NCI-H1436 (cell line): ENCODE data around the gene ELL2.
"Not testable (repeated sequence)": the region's sequence is repeated elsewhere in the genome, so short reads cannot be mapped to it uniquely, and the experiment has no call there.

ENCODE experiments used
- DNase-seq: peaks from one replicate; lab custom pipeline; 2025; lab: John Stamatoyannopoulos, UW

Gene ELL2

DNA sequence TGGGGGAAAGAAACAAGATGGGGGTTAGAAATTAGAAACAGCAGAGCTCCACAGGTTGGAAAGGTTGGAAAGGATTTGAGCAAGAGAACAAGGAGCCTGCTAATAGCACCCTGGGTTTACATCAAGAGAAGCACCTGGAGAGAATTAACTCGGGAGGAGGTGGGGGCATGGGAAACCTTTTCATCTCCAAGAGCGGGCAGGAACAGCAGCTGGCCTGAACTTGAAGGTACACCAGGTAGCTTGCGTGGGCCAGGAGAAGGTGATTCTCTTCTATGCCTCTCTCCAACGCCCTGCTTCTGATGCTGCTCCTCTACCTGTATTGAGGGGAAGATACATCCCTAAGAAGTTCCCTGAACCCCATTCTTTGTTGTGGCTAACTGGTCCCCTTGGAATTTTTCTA lies 102.0 kb downstream of the ELL2 start:
- DNase-seq = no peak

DNA sequence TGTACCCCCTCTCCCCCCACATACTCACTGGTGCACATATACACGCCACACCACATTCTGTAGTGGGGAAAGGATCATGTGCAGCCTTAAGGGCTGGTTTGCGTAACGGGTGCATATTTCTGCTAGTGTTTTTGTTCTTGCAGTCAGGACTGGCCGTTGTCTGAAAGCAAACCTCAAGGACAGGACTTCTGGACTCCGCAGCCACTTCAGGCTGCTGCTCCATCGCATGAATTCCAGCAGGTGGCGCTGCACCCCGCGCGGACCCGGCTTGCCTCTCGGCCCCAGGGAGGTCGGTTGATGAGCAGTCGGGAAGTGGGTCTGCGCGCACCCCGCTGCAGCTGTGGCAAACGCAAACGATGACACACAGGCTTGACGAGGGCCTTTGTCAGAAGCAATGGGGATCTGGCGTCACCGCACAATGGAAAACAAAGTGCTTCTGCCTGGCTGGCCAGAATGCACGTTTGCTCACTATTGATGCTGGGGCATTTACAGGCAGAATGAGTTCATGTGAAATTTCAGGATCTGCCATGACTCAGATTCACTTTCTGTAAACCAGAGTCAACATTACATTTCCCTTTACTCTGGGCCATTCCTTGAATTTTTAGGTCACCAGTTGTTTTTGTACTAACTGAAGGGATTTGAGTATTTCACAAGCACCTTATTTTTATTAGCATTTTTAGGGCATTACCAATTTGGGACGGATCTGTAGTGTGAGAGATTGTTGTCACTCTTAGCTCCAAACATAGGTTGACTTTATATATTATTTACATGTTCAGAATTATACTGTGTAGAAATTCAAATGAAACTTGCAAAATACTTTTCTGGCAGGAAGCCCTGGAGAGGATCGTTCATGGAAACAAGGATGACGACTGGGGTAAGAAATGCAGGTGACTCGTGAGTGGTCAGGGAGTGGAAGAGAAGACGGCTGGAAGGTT lies 102.7 kb downstream of the ELL2 start:
- DNase-seq = peak; percentile 82

DNA sequence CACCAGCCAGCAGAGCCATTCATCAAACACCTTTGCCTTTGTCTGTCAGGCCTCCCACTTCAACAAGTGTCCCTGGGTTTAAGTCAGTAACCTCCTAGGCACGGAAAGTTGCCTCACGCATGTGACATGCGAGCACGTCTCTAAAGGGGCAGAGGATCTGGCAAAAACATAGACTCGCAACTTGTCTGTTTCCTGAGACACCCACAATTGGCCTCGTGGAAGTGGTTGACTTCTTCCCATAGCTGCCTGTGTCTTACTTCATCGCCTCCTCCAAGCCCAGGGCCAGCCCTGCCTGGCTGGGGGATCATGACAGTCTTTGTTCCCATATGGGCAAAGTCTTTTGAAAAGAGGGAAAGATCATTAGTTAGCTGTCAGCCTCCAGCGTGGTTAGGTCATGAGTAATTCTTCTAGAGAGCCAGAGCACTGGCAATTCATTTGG lies 103.6 kb downstream of the ELL2 start:
- DNase-seq = no peak

DNA sequence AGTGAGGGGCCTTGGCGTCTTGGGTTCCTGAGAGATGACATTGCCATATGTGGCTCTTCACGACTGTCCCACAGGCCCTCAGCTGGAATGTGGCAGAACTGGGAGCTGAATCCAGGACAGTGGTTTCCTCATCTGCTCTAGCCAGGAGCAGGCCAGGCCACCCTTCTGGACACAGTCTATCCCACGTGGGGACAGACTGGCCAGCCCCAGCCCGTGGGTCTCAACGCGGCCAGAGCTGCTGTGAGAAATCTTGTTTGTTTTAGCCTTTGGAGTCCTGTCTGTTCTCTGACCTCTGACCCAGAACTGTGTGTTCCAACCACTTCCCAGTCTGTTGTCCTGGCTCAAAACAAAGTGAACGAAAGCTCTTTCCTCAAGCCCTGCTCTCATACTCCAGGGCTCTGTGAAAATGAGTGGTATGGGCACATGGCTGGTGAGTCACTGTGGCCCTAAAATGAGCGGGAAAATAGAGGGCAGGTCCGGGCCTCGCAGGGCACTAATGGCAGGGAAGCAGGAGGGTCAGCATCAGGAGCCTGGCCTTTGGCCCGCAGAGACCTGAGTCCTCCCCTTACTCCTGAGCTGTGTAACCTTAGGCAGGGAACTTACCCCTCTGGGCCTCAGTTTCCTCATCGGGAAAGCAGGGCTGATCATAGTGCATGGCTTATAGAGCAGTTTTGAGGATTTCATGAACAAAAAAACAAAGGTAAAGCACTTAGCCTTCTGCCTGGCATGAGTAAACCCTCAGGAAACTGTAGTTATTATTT lies 104.3 kb downstream of the ELL2 start:
- no peak for DNase-seq

DNA sequence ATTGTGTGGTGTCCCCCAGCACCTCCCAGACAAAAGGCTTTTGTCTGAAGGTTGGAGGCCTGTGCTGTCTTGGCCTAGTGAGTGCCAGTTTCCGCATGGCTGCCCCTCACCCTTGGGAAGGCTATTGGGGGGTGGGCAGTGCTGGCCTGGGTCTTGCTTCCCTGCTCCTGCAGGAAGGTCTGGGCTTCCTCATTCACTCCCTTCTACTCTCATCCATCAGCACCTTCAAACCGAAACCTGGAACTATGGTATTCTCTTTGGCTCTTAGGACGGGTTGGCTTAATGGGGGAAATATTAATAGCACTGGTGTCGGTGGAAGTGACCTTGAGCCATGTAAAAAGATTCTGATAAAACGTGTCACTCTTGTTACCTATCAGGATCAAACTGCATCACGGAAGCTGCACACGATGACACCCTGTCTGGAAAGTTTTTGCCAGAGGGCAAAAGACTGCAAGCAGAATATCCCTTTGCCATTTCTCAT lies 105.1 kb downstream of the ELL2 start:
- no peak for DNase-seq

DNA sequence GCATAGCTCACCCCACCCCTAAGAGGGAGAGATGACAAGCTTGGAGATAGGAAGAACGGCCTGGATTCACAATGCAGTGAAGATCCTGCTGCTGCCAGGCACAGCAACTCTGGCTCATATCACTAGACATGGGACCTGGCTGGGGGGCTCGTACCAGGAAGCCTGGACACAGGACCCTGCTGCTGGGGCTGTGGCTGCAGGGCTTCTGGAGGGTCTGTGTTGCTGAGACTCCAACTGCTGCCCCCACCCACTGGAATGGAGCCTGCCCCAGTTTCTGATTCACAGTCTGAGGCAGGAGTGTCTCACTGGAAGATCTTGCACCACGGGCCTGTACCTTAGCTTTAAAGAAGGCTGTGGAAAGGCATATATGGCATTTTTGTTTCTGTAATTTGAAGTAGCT lies 108.2 kb downstream of the ELL2 start:
- no peak for DNase-seq

DNA sequence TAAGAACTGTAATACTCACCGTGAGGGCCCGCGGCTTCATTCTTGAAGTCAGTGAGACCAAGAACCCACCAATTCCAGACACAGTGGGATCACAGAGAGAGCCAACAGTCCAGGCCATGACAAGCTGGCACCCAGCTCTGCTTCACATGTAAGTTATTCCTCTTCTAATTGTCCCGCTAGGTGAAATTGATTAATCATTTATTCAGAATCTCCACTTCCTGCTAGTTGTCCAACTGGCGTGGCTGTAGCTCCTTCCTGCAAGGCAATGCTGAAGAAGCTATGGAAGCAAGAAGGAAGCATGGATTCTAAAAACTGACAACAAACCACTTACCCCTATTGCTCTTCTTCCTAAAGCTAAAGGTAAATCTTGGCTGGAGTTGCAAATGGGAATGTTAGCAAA lies 109.1 kb downstream of the ELL2 start:
- DNase-seq = no peak

DNA sequence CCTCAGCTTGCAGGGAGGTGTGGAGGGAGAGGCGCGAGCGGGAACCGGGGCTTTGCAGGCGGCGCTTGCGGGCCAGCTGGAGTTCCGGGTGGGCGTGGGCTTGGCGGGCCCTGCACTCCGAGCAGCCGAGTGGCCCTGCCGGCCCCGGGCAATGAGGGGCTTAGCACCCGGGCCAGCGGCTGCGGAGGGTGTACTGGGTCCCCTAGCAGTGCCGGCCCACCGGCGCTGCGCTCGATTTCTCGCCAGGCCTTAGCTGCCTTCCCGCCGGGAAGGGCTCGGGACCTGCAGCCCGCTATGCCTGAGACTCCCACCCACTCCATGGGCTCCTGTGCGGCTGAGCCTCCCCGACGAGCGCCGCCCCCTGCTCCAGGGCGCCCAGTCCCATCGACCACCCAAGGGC lies 110.5 kb downstream of the ELL2 start:
- DNase-seq = not testable (repeated sequence)

DNA sequence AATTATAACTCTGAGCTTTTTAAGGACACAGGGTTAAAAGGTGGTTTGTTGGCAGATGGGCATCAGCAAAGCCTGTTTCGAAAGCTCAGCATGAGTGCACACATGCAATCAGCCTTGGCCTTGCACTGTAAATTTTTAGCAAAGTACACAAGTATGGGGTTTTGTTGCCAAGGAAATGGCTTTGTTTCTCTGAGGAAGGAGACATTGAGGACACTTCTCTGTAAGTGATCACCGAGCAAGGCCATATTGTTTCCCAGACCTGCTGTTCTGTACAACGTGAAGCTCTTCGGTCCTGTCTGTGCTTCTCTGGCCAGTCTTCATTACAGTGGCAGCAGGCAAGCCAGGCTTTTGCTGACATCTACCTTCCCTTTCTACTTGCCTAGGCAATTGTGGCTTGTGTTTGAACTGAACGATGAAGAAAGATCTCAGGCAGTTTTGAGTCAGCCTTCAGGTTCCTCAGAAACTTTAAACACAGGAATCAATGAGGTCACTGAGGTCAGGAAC lies 111.2 kb downstream of the ELL2 start:
- no peak for DNase-seq

DNA sequence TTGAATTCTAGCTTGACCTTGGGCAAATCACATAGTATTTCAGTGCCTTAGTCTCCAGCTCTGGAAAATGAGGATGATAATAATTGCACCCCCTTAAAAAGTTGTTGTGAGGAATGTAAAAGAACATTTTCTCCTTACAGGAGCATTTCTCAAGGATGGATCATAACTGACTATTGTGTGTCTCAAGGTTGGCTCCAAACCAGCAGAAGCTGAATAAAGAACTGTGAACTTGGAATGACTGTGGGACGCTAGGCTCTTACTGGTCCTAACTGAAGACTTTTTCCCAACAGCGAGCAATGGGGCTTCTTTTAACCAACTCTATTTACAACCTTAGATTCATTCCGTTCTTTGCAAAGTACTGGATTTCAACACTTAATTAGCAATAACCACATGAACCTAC lies 113.0 kb downstream of the ELL2 start:
- DNase-seq = no peak

DNA sequence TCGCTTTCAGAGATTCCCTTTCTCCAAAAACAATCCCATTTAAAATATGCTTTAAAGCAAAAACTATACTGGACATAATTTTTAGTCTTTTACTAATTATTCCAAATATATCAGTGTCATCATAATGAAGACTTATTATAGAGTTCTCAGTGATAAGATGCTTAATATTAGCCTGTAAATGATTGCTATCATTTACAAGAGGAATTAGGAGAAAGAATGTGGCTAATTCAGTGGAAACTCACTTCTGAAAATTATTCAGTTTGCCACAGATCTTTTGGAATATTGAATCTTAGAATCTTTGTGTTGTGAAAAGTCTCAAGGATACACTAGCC lies 114.4 kb downstream of the ELL2 start:
- DNase-seq = no peak

DNA sequence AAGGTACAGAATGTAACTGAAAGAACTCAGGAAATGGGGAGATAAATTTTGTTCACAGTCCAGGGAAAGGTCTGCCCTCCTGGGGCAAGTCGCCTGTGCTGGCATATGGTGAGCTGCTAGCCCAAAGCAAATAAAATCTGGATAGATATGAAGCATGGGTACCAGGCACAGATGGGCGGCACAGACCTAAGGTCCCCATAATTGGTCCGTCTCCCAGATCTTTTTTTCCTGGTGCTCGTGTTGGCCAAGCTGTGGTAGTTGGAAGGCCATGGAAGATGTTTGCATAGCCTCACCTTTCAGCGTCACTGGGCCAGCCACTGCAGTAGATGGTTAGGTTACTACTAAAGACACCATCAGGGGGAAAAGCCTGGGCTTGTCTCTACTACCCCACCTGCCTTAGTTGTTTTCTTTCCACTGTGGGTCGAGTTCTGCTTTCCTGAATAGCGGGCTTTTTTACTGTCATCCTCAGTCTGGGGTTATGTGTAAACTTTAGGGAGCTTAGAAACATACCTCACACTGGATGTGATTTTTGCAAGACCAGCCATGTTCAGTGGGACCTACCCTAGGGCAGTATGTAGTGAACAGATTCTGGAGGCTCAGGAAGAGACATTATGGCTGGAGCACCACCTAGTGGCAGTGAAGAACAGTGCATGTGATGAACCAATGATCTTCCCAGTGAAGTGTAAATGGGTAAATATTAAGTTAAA lies 114.9 kb downstream of the ELL2 start:
- DNase-seq = peak; percentile 43

DNA sequence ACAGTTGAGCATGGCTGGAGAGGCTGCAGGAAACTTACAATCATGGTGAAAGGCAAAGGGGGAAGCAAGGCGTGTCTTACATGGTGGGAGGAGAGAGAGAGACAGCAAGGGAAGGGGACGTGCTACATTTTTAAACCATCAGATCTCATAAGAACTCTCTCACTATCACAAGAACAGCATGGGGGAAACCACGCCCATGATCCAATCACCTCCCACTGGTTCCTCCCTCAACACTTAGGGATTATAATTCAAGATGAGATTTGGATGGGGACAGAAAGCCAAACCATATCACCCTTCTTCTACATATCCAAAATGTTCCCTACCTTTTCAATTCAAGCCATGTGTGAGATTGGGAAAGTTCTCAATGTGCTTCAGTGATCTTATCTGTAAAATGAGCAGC lies 116.3 kb downstream of the ELL2 start:
- no peak for DNase-seq

DNA sequence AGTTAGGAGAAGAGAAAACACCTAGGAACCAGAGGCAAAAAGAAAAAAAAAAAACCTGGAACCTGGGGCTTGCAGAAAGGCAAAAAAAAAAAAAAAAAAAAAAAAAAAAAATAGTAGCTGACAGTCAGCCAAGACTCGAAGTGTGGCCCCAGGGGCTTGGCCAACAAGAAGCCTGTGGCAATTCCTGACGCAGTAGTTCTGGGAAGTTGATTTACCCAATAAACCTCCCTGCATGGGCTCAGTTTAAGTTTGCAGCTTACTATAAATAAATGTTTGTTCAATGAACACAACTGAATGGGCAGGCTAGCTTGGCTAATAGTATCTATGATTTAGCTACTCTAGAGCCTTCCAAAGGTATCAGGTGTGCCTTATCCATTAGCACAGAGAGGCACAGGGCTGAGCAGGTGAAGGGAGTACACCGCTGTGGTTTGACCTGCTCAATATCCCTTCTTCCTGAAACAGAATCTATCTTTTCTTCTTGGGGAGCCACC lies 117.9 kb downstream of the ELL2 start:
- no peak for DNase-seq

DNA sequence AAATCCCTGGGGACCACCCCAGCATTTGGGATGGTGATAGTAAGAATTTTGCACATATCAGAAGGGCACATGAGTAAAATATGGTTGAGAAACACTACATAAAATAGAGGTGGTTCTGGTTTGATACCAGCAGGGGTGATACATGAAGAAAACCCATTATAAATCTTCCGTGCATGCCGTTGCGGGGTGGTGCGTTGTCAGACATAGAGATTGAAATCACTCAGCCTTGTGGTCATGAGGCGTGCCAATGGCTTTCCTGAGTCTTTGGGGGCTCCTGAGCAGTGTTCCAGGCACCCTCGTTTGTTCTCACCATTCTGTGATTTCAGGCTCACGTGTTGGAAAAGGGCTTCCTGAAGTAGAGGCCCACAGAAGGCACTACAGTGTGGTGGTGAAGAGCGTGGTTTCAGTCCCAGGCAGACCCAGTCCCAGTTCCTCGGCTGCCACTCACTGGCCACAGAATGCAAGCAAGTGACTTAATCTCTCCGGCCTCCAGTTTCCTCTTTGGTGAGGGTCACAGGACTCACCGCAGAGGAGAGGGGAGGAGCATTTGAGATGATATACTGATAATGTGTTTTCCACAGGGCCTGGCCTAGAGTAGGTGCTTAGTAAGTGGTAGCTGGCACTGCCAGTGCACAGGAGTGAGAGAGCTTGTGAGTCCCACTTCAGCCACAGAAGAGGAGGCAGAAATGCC lies 118.7 kb downstream of the ELL2 start:
- DNase-seq = no peak

DNA sequence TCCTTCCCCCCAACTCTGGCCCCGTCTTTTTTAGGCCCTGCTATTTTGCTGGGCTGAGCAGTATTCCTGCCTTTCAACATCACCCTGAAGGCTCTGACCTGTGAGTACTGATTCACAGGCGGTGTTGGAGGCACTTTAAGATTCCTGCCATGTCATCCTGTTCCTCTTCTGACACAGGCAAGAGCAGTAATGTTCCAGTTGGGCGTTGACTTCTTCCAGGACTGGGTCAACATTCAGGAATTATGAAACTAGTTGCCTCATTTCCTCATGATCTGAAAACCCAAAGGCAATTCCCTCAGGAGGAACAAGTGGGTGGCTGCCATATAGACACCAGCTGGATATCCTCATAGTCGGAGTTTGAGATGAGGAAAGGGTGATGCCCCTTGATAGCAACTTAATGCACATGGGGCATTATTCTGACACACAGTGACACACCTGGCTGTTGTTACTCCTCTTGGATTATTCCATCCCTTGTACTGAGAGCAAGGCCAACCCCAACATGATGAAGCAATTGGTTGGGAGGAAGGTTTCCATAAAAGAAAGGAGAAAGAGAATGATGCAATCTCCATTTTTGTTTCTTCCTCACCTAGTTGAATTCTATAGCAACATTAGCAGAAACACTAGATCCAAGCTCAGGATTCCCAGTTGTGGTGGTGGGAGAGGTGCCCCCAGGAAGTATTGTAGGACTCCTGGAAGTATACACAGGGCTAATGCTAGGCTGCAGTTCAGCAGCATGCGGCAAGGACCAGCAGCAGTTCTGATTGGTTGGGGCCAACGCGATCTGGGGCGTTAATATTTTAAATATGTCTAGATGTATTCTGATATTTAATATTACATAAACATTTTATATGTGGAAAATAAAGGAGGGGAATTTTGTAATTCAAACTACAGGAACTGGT lies 119.5 kb downstream of the ELL2 start:
- DNase-seq = no peak

DNA sequence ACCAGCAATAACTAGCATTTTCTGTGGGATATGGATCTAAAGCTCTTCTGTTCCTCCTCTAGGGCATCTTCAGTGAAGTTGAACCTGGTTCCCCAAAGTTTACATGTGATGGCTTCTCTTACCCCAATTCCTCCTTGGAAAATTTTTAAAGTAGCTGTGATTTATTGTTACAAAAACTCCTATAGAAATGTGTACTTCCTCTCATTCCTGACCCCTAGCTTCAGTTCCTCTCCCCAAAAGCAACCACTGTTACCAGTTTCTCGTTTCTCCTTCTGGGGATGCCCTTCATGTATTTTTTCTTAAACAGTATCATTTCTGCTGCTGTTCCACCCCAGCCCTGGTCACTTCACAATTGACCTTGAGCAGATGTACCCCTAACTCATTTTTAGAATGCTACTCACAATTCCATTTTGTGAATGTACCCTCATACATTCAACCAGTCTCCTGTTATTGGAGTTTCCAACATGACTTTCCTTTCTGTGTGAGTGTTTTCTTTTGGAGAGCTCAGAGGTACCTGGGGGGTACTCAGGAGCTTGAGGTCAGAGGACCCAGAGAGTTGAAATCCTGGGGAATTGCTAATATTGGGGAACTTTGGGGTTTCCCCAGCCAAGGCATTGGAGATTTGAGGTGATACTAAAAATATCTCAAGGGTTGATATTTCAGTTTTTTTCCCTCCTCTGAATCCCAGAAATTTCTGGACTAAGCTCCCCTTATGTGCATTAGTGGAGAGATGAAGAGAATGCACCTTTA lies 120.5 kb downstream of the ELL2 start:
- DNase-seq = no peak

DNA sequence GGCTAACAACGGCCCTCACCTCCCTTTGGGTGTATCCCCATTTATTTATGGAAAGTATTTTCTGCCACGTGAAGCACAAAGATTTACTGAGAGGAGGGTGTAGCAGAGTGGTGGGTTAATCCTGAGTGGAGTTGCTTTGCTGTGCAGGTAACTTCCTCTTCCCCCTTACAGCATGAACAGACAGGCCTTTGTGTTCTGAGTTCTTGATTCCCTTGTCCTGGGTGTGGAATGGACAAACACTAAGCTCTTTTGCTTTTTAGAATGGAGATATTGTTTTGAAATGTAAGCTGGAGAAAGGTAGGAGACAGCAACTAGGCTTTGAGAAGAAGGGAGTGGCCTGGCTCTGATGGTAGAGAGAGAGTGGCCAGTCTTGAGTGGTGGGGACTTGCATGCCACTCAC lies 122.0 kb downstream of the ELL2 start:
- DNase-seq = no peak

DNA sequence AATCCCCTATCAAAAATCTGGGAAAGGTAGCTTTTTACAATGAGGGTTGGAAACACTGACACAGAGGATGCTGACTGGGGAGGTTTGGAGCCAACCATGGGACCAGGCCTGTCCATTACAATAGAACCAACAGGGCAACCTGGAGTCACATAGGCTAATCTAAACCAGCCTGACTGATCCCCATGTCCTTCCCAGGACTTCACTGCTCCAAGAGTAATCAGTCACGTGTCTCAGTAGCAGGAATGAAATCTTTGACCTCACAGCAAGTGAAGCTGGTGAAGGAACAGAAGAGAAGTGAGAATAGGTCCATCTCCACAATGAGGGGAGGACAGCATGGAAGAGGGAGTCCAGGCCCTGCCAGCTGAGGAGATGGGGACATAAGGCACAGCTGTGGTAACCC lies 123.1 kb downstream of the ELL2 start:
- DNase-seq = no peak

DNA sequence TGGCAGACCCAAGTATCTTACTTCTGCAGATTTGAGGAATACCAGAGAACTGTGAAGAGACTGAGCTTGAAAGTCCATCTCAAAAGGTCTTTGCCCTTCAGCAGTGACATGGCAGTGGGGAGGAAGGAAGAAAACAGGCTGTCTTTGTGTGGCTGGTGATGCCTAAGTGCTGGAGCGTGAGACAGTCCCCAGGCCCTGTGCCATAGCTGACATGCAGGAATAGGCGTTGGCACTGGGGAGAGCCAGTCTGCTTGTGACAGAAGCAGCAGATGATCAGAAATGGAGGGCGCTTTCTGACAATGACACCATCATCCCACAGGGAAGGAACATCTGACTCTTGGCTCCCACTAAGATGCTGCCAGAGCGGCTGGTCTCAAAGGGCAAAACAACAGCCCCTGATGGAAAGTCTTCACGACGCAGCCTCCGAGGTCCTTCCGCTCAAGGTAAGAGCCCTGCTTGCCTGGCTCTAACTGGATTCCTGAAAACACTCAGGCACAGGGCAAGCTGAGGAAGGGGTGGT lies 123.6 kb downstream of the ELL2 start:
- DNase-seq = no peak
